GM18868 (cell line): ENCODE measurements around the gene GRAMD2B.
"Not testable (repeated sequence)": the region's sequence is repeated elsewhere in the genome, so short reads cannot be mapped to it uniquely, and the experiment has no call there.

ENCODE experiments used
- ATAC-seq: cut with Tn5 transposase; IDR thresholded peaks from one replicate; pipeline ENCODE4 v1.9.1; 2021; ENCODE audit warnings: mild to moderate bottlenecking, moderate library complexity; ENCODE audit not compliant: unreplicated experiment

The GRAMD2B gene

GRCh38 chr5:126508962-126509279, 85.7 kb downstream of the GRAMD2B start:
- ATAC-seq: no peak

GRCh38 chr5:126509339-126509738, 86.1 kb downstream of the GRAMD2B start:
- ATAC-seq: no peak

GRCh38 chr5:126511961-126512360, 88.8 kb downstream of the GRAMD2B start:
- ATAC-seq: no peak

- no peak for ATAC-seq
Measured at GRCh38 chr5:126512451-126512850, 89.2 kb downstream of the GRAMD2B start.

- no peak for ATAC-seq
Measured at GRCh38 chr5:126513302-126513701, 90.1 kb downstream of the GRAMD2B start.

- ATAC-seq: no peak
Measured at GRCh38 chr5:126513703-126514102, 90.5 kb downstream of the GRAMD2B start.

- ATAC-seq: no peak
Measured at GRCh38 chr5:126514131-126514557, 90.9 kb downstream of the GRAMD2B start.

- ATAC-seq: no peak
Measured at GRCh38 chr5:126514558-126515141, 91.4 kb downstream of the GRAMD2B start.

- ATAC-seq: no peak
Measured at GRCh38 chr5:126515337-126515736, 92.1 kb downstream of the GRAMD2B start.

GRCh38 chr5:126516133-126516532, 92.9 kb downstream of the GRAMD2B start:
- ATAC-seq: no peak

GRCh38 chr5:126516852-126517251, 93.6 kb downstream of the GRAMD2B start:
- no peak for ATAC-seq

- ATAC-seq: not testable (repeated sequence)
Measured at GRCh38 chr5:126519223-126519622, 96.0 kb downstream of the GRAMD2B start.

GRCh38 chr5:126519637-126520592, 96.7 kb downstream of the GRAMD2B start:
- ATAC-seq: no peak

GRCh38 chr5:126520593-126520953, 97.4 kb downstream of the GRAMD2B start:
- ATAC-seq: no peak

- no peak for ATAC-seq
Measured at GRCh38 chr5:126521130-126521529, 97.9 kb downstream of the GRAMD2B start.

- ATAC-seq: no peak
Measured at GRCh38 chr5:126523818-126524510, 100.8 kb downstream of the GRAMD2B start.

- no peak for ATAC-seq
Measured at GRCh38 chr5:126525630-126526245, 102.5 kb downstream of the GRAMD2B start.

- ATAC-seq: no peak
Measured at GRCh38 chr5:126526493-126526892, 103.3 kb downstream of the GRAMD2B start.

- no peak for ATAC-seq
Measured at GRCh38 chr5:126527158-126527557, 103.9 kb downstream of the GRAMD2B start.

GRCh38 chr5:126527892-126528291, 104.7 kb downstream of the GRAMD2B start:
- no peak for ATAC-seq

- no peak for ATAC-seq
Measured at GRCh38 chr5:126531543-126532120, 108.4 kb downstream of the GRAMD2B start.
